Parathyroid adenoma (tissue), 2 donors: ENCODE results near the gene DCX.

Experiments used
- H2AFZ ChIP-seq: fragments of 300-600 bp; sonication (generic); one replicate; pipeline ENCODE4 v1.7.0; 2017; ENCODE audit warnings: antibody characterized with exemption, mild to moderate bottlenecking
- H3K27ac ChIP-seq: fragments of 300-600 bp; sonication (generic); one replicate; pipeline ENCODE4 v1.7.0; 2017
- H3K27me3 ChIP-seq: fragments of 300-600 bp; sonication (generic); one replicate; pipeline ENCODE4 v1.7.0; 2017; ENCODE audit warnings: low read length; ENCODE audit not compliant: control insufficient read depth, insufficient read depth
- H3K36me3 ChIP-seq: fragments of 300-600 bp; sonication (generic); one replicate; pipeline ENCODE4 v1.7.0; 2017; ENCODE audit warnings: low read length; ENCODE audit not compliant: control insufficient read depth, insufficient read depth
- H3K4me1 ChIP-seq: fragments of 300-600 bp; sonication (generic); one replicate; pipeline ENCODE4 v1.7.0; 2017; ENCODE audit warnings: control low read depth
- H3K4me2 ChIP-seq: fragments of 300-600 bp; sonication (generic); one replicate; pipeline ENCODE4 v1.7.0; 2017; ENCODE audit warnings: low read length
- H3K4me3 ChIP-seq: fragments of 300-600 bp; sonication (generic); one replicate; pipeline ENCODE4 v1.7.0; 2017; ENCODE audit warnings: low read depth, low read length
- H3K79me2 ChIP-seq: fragments of 300-600 bp; sonication (generic); one replicate; pipeline ENCODE4 v1.7.0; 2017; ENCODE audit warnings: control low read depth
- H3K9ac ChIP-seq: fragments of 300-600 bp; sonication (generic); one replicate; pipeline ENCODE4 v1.7.0; 2017; ENCODE audit warnings: mild to moderate bottlenecking
- H3K9me3 ChIP-seq: fragments of 300-600 bp; sonication (generic); one replicate; pipeline ENCODE4 v1.7.0; 2017; ENCODE audit warnings: low read length; ENCODE audit not compliant: control insufficient read depth
- CTCF ChIP-seq: fragments of 300-600 bp; sonication (generic); IDR thresholded peaks from one replicate; pipeline ENCODE4 v1.7.0; 2017; ENCODE audit warnings: antibody characterized with exemption, mild to moderate bottlenecking
- donor health status: primary hyperparathyroidism.

The DCX gene

GRCh38 chrX:111443946-111444345 is 32.0 kb upstream of the DCX start:
- H3K4me1 ChIP-seq: no peaks in the 10 kb centered on the region
- no peak overlapping the region for H3K4me2 ChIP-seq
- H2AFZ ChIP-seq: no peak overlapping the region
- H3K79me2 ChIP-seq: no peaks in the 10 kb centered on the region
- H3K27me3 ChIP-seq: no peaks in the 10 kb centered on the region
- no peaks in the 10 kb centered on the region for H3K9me3 ChIP-seq
- TF ChIP-seq CTCF: no peak
- no peak overlapping the region for H3K27ac ChIP-seq
- no peak overlapping the region for H3K4me3 ChIP-seq
- no peak overlapping the region for H3K9ac ChIP-seq
- H3K36me3 ChIP-seq: no peaks in the 10 kb centered on the region

GRCh38 chrX:111442791-111443190 is 30.8 kb upstream of the DCX start:
- no peak overlapping the region for H3K9ac ChIP-seq
- TF ChIP-seq CTCF: no peak
- no peaks in the 10 kb centered on the region for H3K27me3 ChIP-seq
- H3K9me3 ChIP-seq: no peaks in the 10 kb centered on the region
- no peak overlapping the region for H2AFZ ChIP-seq
- no peaks in the 10 kb centered on the region for H3K36me3 ChIP-seq
- no peaks in the 10 kb centered on the region for H3K79me2 ChIP-seq
- no peak overlapping the region for H3K4me3 ChIP-seq
- no peak overlapping the region for H3K4me2 ChIP-seq
- H3K4me1 ChIP-seq: no peaks in the 10 kb centered on the region
- no peak overlapping the region for H3K27ac ChIP-seq

- TF ChIP-seq CTCF: no peak
- no peaks in the 10 kb centered on the region for H3K79me2 ChIP-seq
- H3K36me3 ChIP-seq: no peaks in the 10 kb centered on the region
- H3K9ac ChIP-seq: no peak overlapping the region
- H3K4me3 ChIP-seq: no peak overlapping the region
- no peak overlapping the region for H2AFZ ChIP-seq
- H3K27ac ChIP-seq: no peak overlapping the region
- H3K4me1 ChIP-seq: no peaks in the 10 kb centered on the region
- no peaks in the 10 kb centered on the region for H3K27me3 ChIP-seq
- no peak overlapping the region for H3K4me2 ChIP-seq
- no peaks in the 10 kb centered on the region for H3K9me3 ChIP-seq
Measured at GRCh38 chrX:111435469-111435868, 23.5 kb upstream of the DCX start.

- no peaks in the 10 kb centered on the region for H3K9me3 ChIP-seq
- H3K4me1 ChIP-seq: no peaks in the 10 kb centered on the region
- H3K4me3 ChIP-seq: no peak overlapping the region
- no peaks in the 10 kb centered on the region for H3K79me2 ChIP-seq
- H3K9ac ChIP-seq: no peak overlapping the region
- no peak overlapping the region for H3K27ac ChIP-seq
- no peaks in the 10 kb centered on the region for H3K36me3 ChIP-seq
- no peaks in the 10 kb centered on the region for H3K27me3 ChIP-seq
- H2AFZ ChIP-seq: no peak overlapping the region
- H3K4me2 ChIP-seq: no peak overlapping the region
- no peak for TF ChIP-seq CTCF
Measured at GRCh38 chrX:111431001-111431400, 19.0 kb upstream of the DCX start.

GRCh38 chrX:111411557-111411956 is 435 bp downstream of the DCX start:
- no peak overlapping the region for H3K4me3 ChIP-seq
- no peaks in the 10 kb centered on the region for H3K4me1 ChIP-seq
- no peaks in the 10 kb centered on the region for H3K79me2 ChIP-seq
- no peak for TF ChIP-seq CTCF
- no peaks in the 10 kb centered on the region for H3K27me3 ChIP-seq
- H2AFZ ChIP-seq: no peak overlapping the region
- no peaks in the 10 kb centered on the region for H3K36me3 ChIP-seq
- H3K27ac ChIP-seq: no peak overlapping the region
- H3K4me2 ChIP-seq: no peak overlapping the region
- no peak overlapping the region for H3K9ac ChIP-seq
- no peaks in the 10 kb centered on the region for H3K9me3 ChIP-seq
